CD4-positive, alpha-beta memory T cell (primary cell): Measurements from ENCODE around the gene USP48. TPM values are rescaled to one million over a fixed set of nuclear protein-coding genes. Genes with fewer than 3 reads are reported as not detected.

ENCODE experiments used
- CTCF ChIA-PET: fragments of 350-600 bp; sonication (Branson Sonifier 250); formaldehyde crosslinking; loops from one replicate; lab custom pipeline; 2021; ENCODE audit warnings: inconsistent platforms; ENCODE audit not compliant: partially characterized antibody; lab: Charles Lee
- POLR2A ChIA-PET: fragments of 350-600 bp; sonication (Branson Sonifier 250); formaldehyde crosslinking; loops from one replicate; lab custom pipeline; 2021; ENCODE audit not compliant: partially characterized antibody; lab: Charles Lee
- DNase-seq, 5 donors: peaks; one replicate each; pipeline versions ENCODE4 v3.0.0 to v3.0.0-alpha.2; 2020 to 2022; ENCODE audit warnings: mixed read lengths in 1 of 5
- H3K27ac ChIP-seq: one replicate; pipeline ENCODE4 v1.7.0; 2013; ENCODE audit warnings: low read depth, low read length
- H3K27me3 ChIP-seq: 2 replicates; pipeline ENCODE4 v1.7.0; 2013; ENCODE audit warnings: mild to moderate bottlenecking, low read length, moderate library complexity; ENCODE audit not compliant: insufficient read depth
- H3K36me3 ChIP-seq: 2 replicates; pipeline ENCODE4 v1.7.0; 2013; ENCODE audit warnings: mild to moderate bottlenecking, low read length, moderate library complexity; ENCODE audit not compliant: insufficient read depth
- H3K4me1 ChIP-seq: 2 replicates; pipeline ENCODE4 v1.7.0; 2013; ENCODE audit warnings: mild to moderate bottlenecking, low read length, moderate library complexity; ENCODE audit not compliant: insufficient read depth
- H3K4me3 ChIP-seq, 2 donors: one replicate each; pipeline ENCODE4 v1.7.0; 2013; ENCODE audit warnings: low read length in 2 of 2, mild to moderate bottlenecking in 1 of 2
- H3K9me3 ChIP-seq, 2 donors: one replicate each; pipeline ENCODE4 v1.7.0; 2013; ENCODE audit warnings: low read length in 2 of 2, control low read depth in 1 of 2; ENCODE audit not compliant: control insufficient read depth in 1 of 2
- H3K27ac Mint-ChIP-seq, 7 donors: one replicate each; pipeline ENCODE4 v1.8.0; 2020 to 2021; ENCODE audit warnings: mixed read lengths in 7 of 7, mild to moderate bottlenecking in 6 of 7, inconsistent platforms in 3 of 7, moderate library complexity in 3 of 7
- H3K27me3 Mint-ChIP-seq, 2 donors: one replicate each; pipeline ENCODE4 v1.8.0; 2020 to 2021; ENCODE audit warnings: mixed read lengths in 2 of 2
- H3K36me3 Mint-ChIP-seq, 2 donors: one replicate each; pipeline ENCODE4 v1.8.0; 2020 to 2021; ENCODE audit warnings: mixed read lengths in 2 of 2, inconsistent platforms in 1 of 2, mild to moderate bottlenecking in 1 of 2
- H3K4me1 Mint-ChIP-seq, 4 donors: one replicate each; pipeline ENCODE4 v1.8.0; 2020 to 2021; ENCODE audit warnings: mixed read lengths in 4 of 4, mild to moderate bottlenecking in 1 of 4
- H3K4me3 Mint-ChIP-seq, 8 donors: one replicate each; pipeline ENCODE4 v1.8.0; 2020 to 2021; ENCODE audit warnings: mixed read lengths in 8 of 8, mild to moderate bottlenecking in 7 of 8, moderate library complexity in 6 of 8, inconsistent platforms in 3 of 8
- H3K9me3 Mint-ChIP-seq, 8 donors: one replicate each; pipeline ENCODE4 v1.8.0; 2020 to 2021; ENCODE audit warnings: mixed read lengths in 8 of 8, mild to moderate bottlenecking in 5 of 8, inconsistent platforms in 3 of 8, moderate library complexity in 1 of 8
- intact Hi-C: fragments of 100-400 bp; cut with micrococcal nuclease; formaldehyde crosslinking; loops from one replicate; pipeline ENCODE4 v1.15.1; 2023
- polyA plus RNA-seq, 2 donors: library from polyadenylated mRNA; unstranded; fragments of 300-500 nt; fragmentation: Illumina TruSeq; gene quantifications; one replicate each; pipeline ENCODE4 v1.2.3, GENCODE V29; 2021
- total RNA-seq, 2 experiments: library from RNA; stranded (reverse); gene quantifications; one replicate each; pipeline ENCODE4 v1.2.3, GENCODE V29; 2021

The USP48 gene
- total and polyA plus RNA-seq, 4 experiments from 2014 or later: 36.1 to 117 (median 76.3) TPM

- H3K27me3 Mint-ChIP-seq: peaks cover 23 to 27% of the 10 kb centered on the region in 2 donors
- H3K36me3 ChIP-seq: no peaks in the 10 kb centered on the region
- peaks cover 0 to 13% (median 3%) of the 10 kb centered on the region in 4 donors for H3K4me1 Mint-ChIP-seq
- no peak overlapping the region for H3K4me3 ChIP-seq
- no peak overlapping the region for H3K27ac ChIP-seq
- no peaks in the 10 kb centered on the region for H3K9me3 ChIP-seq
- no peak overlapping the region for H3K27ac Mint-ChIP-seq
- no peak overlapping the region for H3K4me3 Mint-ChIP-seq
- DNase-seq: no peak
- peaks cover 9% of the 10 kb centered on the region for H3K27me3 ChIP-seq
- ChIA-PET CTCF (no interaction called here), POLR2A (no interaction called here)
- H3K9me3 Mint-ChIP-seq: no peaks in the 10 kb centered on the region
- peaks cover 15% of the 10 kb centered on the region for H3K4me1 ChIP-seq
- no peaks in the 10 kb centered on the region for H3K36me3 Mint-ChIP-seq
- intact Hi-C loops: no loop called here
Measured at GRCh38 chr1:21665711-21666575, 117.0 kb downstream of the USP48 start.

- H3K4me1 Mint-ChIP-seq: peaks cover 0 to 7% (median under 1%) of the 10 kb centered on the region in 4 donors
- CTCF ChIA-PET: interaction anchor here (0.7 kb wide), 1 partner anchor 985 kb away, joined by 3 read pairs; no protein-coding TSS in a partner anchor
- DNase-seq: no peak
- H3K36me3 Mint-ChIP-seq: no peaks in the 10 kb centered on the region
- no peak overlapping the region for H3K27ac Mint-ChIP-seq
- H3K4me3 Mint-ChIP-seq: no peak overlapping the region
- Histone ChIP-seq H3K27me3 (peaks cover 9% of the 10 kb centered on the region), H3K4me3 (no peak overlapping the region), H3K4me1 (peaks cover 15% of the 10 kb centered on the region), H3K27ac (no peak overlapping the region), H3K9me3 (no peaks in the 10 kb centered on the region), H3K36me3 (no peaks in the 10 kb centered on the region)
- POLR2A ChIA-PET: no interaction called here
- H3K9me3 Mint-ChIP-seq: no peaks in the 10 kb centered on the region
- H3K27me3 Mint-ChIP-seq: peaks cover 25 to 27% of the 10 kb centered on the region in 2 donors
- intact Hi-C loops: no loop called here
Measured at GRCh38 chr1:21664806-21665588, 118.0 kb downstream of the USP48 start.

GRCh38 chr1:21663951-21664805, 118.8 kb downstream of the USP48 start:
- Mint-ChIP-seq H3K9me3 (no peaks in the 10 kb centered on the region), H3K4me3 (no peak overlapping the region), H3K27ac (no peak overlapping the region), H3K4me1 (peaks cover 0 to 7% (median 5%) of the 10 kb centered on the region in 4 donors), H3K36me3 (no peaks in the 10 kb centered on the region), H3K27me3 (peaks cover 25 to 28% of the 10 kb centered on the region in 2 donors)
- CTCF ChIA-PET: interaction anchor here (0.7 kb wide), 1 partner anchor 984 kb away, joined by 3 read pairs; no protein-coding TSS in a partner anchor
- no peaks in the 10 kb centered on the region for H3K9me3 ChIP-seq
- H3K4me3 ChIP-seq: no peak overlapping the region
- no peaks in the 10 kb centered on the region for H3K36me3 ChIP-seq
- intact Hi-C loops: no loop called here
- peaks cover 19% of the 10 kb centered on the region for H3K4me1 ChIP-seq
- POLR2A ChIA-PET: no interaction called here
- H3K27me3 ChIP-seq: peaks cover 9% of the 10 kb centered on the region
- no peak for DNase-seq
- H3K27ac ChIP-seq: no peak overlapping the region

GRCh38 chr1:21663248-21663950, 119.5 kb downstream of the USP48 start:
- ChIA-PET POLR2A (no interaction called here), CTCF (no interaction called here)
- Histone ChIP-seq H3K4me3 (no peak overlapping the region), H3K36me3 (no peaks in the 10 kb centered on the region), H3K4me1 (peaks cover 12% of the 10 kb centered on the region), H3K27me3 (peaks cover 9% of the 10 kb centered on the region), H3K9me3 (no peaks in the 10 kb centered on the region), H3K27ac (no peak overlapping the region)
- no peaks in the 10 kb centered on the region for H3K36me3 Mint-ChIP-seq
- H3K27ac Mint-ChIP-seq: no peak overlapping the region
- peaks cover 25 to 28% of the 10 kb centered on the region in 2 donors for H3K27me3 Mint-ChIP-seq
- intact Hi-C loops: no loop called here
- DNase-seq: no peak
- H3K4me1 Mint-ChIP-seq: peaks cover 0 to 7% (median 5%) of the 10 kb centered on the region in 4 donors
- H3K4me3 Mint-ChIP-seq: no peak overlapping the region
- no peaks in the 10 kb centered on the region for H3K9me3 Mint-ChIP-seq

- H3K4me3 Mint-ChIP-seq: no peak overlapping the region
- POLR2A ChIA-PET: no interaction called here
- CTCF ChIA-PET: no interaction called here
- intact Hi-C loops: no loop called here
- Histone ChIP-seq H3K27ac (no peak overlapping the region), H3K27me3 (peaks cover 7% of the 10 kb centered on the region), H3K9me3 (no peaks in the 10 kb centered on the region), H3K4me1 (peaks cover 8% of the 10 kb centered on the region), H3K4me3 (no peak overlapping the region), H3K36me3 (no peaks in the 10 kb centered on the region)
- H3K27me3 Mint-ChIP-seq: peaks cover 22 to 23% of the 10 kb centered on the region in 2 donors
- no peak for DNase-seq
- H3K9me3 Mint-ChIP-seq: no peaks in the 10 kb centered on the region
- no peaks in the 10 kb centered on the region for H3K36me3 Mint-ChIP-seq
- H3K4me1 Mint-ChIP-seq: peaks cover 0 to 7% (median 5%) of the 10 kb centered on the region in 4 donors
- H3K27ac Mint-ChIP-seq: no peak overlapping the region
Measured at GRCh38 chr1:21662426-21663247, 120.3 kb downstream of the USP48 start.

GRCh38 chr1:21661886-21662285, 121.1 kb downstream of the USP48 start:
- Histone ChIP-seq H3K9me3 (no peaks in the 10 kb centered on the region), H3K4me1 (peaks cover 8% of the 10 kb centered on the region), H3K27me3 (no peaks in the 10 kb centered on the region), H3K36me3 (no peaks in the 10 kb centered on the region), H3K27ac (no peak overlapping the region), H3K4me3 (no peak overlapping the region)
- H3K36me3 Mint-ChIP-seq: no peaks in the 10 kb centered on the region
- peaks cover 18 to 21% of the 10 kb centered on the region in 2 donors for H3K27me3 Mint-ChIP-seq
- intact Hi-C loops: no loop called here
- no peak overlapping the region for H3K4me3 Mint-ChIP-seq
- no peak for DNase-seq
- POLR2A ChIA-PET: no interaction called here
- H3K27ac Mint-ChIP-seq: no peak overlapping the region
- no peaks in the 10 kb centered on the region for H3K9me3 Mint-ChIP-seq
- CTCF ChIA-PET: no interaction called here
- peaks cover 0 to 7% (median 5%) of the 10 kb centered on the region in 4 donors for H3K4me1 Mint-ChIP-seq
